Measurements from ENCODE around the gene CYTH3.
"Not testable (repeated sequence)": the region's sequence is repeated elsewhere in the genome, so short reads cannot be mapped to it uniquely, and the experiment has no call there.

CYTH3 gene

DNA sequence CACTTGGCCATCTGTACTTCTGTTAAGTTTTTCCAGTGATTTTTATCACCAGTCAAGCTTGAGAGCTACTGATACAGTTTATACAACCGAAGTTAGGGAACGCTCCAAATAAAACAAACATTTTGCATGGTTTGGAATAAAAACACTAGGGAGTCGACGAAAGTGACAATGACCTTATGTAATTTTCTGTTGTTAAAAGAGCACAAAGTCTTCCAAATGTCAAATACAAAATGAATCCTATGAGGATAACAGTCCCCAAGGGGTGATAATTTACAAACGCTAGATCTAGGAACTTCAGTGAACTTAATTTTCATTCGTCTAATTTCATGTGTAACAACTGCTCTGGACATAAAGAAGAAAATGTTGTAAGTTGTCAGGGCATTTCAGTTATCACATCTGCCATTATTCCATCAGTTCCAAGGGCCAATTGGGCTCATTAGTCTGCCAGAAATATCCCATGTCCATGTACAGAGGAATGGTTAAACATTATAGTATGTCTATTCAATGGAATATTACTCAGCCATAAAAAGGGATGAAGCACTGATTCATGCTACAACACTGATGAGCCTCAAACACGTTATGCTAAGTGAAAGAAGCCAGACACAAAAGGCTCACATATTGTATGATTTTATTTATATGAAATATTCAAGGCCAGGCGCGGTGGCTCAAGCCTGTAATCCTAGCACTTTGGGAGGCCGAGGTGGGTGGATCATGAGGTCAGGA lies 38.0 kb upstream of the CYTH3 start:
- TF ChIP-seq, protein P1, sequence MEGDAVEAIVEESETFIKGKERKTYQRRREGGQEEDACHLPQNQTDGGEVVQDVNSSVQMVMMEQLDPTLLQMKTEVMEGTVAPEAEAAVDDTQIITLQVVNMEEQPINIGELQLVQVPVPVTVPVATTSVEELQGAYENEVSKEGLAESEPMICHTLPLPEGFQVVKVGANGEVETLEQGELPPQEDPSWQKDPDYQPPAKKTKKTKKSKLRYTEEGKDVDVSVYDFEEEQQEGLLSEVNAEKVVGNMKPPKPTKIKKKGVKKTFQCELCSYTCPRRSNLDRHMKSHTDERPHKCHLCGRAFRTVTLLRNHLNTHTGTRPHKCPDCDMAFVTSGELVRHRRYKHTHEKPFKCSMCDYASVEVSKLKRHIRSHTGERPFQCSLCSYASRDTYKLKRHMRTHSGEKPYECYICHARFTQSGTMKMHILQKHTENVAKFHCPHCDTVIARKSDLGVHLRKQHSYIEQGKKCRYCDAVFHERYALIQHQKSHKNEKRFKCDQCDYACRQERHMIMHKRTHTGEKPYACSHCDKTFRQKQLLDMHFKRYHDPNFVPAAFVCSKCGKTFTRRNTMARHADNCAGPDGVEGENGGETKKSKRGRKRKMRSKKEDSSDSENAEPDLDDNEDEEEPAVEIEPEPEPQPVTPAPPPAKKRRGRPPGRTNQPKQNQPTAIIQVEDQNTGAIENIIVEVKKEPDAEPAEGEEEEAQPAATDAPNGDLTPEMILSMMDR (IDR thresholded peaks at IDR 0.05; ENCODE audit: insufficient read depth, low read length, missing control alignments) = no peak
- no peak overlapping the region for H3K4me3 ChIP-seq (ENCODE audit: low read depth, low read length)
- no peak for DNase-seq (ENCODE audit: low read depth, low spot score)
- POLR2A ChIA-PET = interaction anchor here (0.7 kb wide), 1 partner anchor 181 kb away, joined by 5 read pairs; no protein-coding TSS in a partner anchor
- CTCF ChIA-PET = interaction anchor here (1.8 kb wide), 1 partner anchor 150 kb away, joined by 4 read pairs; no protein-coding TSS in a partner anchor

DNA sequence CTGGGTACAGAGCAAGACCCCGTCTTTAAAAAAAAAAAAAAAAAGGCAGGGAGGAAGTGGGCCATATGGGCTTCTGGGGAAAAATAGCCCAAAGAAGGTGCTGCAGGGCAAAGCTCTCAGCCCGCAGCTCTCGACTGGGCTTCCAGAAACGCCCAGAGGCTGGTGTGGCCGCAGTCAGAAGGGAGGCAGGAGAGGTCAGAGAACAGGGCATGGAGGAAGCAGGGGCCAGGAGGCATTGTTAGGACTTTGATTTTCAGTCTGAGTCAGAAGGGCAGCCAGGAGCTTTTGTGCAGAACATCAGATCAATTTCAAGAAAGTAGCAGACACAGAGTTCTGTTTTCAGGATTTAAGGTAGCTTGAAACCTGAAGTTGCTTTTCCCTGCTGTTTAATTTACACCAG lies 35.3 kb upstream of the CYTH3 start:
- CTCF ChIA-PET = interaction anchor here (0.9 to 2.0 kb wide), 4 partner anchors 10 to 147 kb away, joined by 3 to 7 read pairs (median 5); no protein-coding TSS in a partner anchor
- POLR2A ChIA-PET = no interaction called here
- H3K4me3 ChIP-seq (ENCODE audit: low read depth, low read length) = no peak overlapping the region
- DNase-seq (ENCODE audit: low read depth, low spot score) = no peak
- TF ChIP-seq, protein P1 (IDR thresholded peaks at IDR 0.05; ENCODE audit: insufficient read depth, low read length, missing control alignments) = no peak

DNA sequence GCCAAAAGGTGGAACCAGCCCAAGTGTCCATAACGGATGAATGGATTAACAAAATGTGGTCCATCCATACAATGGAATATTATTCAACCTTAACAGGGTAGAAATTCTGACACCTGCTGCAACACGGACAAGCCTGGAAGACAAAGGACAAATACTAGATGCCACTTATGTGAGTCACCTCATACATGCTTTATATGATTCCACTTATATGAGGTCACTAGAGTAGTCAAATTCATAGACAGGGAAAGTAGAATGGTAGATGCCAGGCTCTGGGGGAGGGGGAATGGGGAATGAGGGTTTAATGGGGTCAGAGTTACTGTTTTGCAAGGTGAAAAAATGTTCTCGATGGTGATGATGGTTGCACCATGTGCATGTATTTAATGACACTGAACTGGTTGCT lies 34.0 kb upstream of the CYTH3 start:
- CTCF ChIA-PET = interaction anchor here (0.6 to 2.0 kb wide), 3 partner anchors 16 to 243 kb away, joined by 3 to 7 read pairs (median 4); no protein-coding TSS in a partner anchor
- POLR2A ChIA-PET = no interaction called here
- TF ChIP-seq, protein P1 (IDR thresholded peaks at IDR 0.05; ENCODE audit: insufficient read depth, low read length, missing control alignments) = no peak
- no peak for DNase-seq (ENCODE audit: low read depth, low spot score)
- H3K4me3 ChIP-seq (ENCODE audit: low read depth, low read length) = no peak overlapping the region

DNA sequence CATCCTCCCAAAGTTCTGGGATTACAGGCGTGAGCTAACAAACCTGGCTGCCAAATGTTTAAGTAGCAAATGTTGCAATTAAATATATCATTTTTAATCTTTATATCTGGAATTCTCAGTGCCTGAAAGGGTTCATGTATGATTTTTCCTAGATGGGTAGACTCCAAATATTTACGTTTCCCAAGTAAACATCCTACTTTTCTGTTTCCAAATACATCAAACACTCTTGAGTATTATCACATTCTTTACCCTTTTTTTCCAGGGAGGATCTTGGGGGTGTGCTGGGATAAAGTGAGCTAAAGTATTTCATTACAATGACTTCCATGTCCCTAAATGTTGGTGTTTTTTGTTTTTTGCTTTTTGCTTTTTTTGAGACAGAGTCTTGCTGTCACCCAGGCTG lies 32.9 kb upstream of the CYTH3 start:
- POLR2A ChIA-PET = no interaction called here
- CTCF ChIA-PET = interaction anchor here (0.8 to 1.4 kb wide), 2 partner anchors 18 to 47 kb away, joined by 3 to 4 read pairs; no protein-coding TSS in a partner anchor
- H3K4me3 ChIP-seq (ENCODE audit: low read depth, low read length) = no peak overlapping the region
- DNase-seq (ENCODE audit: low read depth, low spot score) = no peak
- TF ChIP-seq, protein P1 (IDR thresholded peaks at IDR 0.05; ENCODE audit: insufficient read depth, low read length, missing control alignments) = no peak

DNA sequence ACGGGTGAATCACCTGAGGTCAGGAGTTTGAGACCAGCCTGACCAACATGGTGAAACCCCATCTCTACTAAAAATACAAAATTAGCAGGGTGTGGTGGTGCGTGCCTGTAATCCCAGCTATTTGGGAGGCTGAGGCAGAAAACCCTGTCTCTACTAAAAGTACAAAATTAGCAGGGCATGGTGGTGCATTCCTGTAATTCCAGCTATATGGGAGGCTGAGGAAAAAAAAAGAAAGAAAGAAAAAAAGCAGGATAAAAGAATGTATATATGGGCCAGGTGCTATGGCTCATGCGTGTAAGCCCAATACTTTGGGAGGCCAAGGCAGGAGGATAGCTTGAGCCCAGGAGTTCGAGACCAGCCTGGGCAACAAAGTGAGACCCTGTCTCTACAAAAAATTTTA lies 29.0 kb upstream of the CYTH3 start:
- CTCF ChIA-PET; POLR2A ChIA-PET; DNase-seq (ENCODE audit: low read depth, low spot score); H3K4me3 ChIP-seq (ENCODE audit: low read depth, low read length): not testable (repeated sequence)

DNA sequence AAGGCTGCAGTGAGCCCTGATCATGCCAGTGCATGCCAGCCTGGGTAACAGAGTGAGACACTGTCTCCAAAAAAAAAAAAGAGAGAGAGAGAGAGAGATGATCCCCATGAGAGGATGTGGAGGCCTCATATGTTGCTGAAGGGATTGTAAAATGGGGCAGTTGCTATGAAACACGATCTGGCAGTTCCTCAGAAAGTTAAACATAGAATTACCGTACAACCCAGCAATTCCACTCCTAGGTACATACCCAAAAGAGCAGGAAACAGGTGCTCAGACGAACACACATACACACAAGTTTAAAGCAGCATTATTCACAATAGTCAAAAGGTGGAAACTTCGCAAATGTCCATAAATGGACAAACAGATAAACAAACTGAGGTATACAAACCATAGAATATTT lies 27.4 kb upstream of the CYTH3 start:
- ChIA-PET CTCF (no interaction called here), POLR2A (no interaction called here)
- no peak for DNase-seq (ENCODE audit: low read depth, low spot score)
- H3K4me3 ChIP-seq (ENCODE audit: low read depth, low read length) = no peak overlapping the region
- TF ChIP-seq, protein P1 (IDR thresholded peaks at IDR 0.05; ENCODE audit: insufficient read depth, low read length, missing control alignments) = no peak

DNA sequence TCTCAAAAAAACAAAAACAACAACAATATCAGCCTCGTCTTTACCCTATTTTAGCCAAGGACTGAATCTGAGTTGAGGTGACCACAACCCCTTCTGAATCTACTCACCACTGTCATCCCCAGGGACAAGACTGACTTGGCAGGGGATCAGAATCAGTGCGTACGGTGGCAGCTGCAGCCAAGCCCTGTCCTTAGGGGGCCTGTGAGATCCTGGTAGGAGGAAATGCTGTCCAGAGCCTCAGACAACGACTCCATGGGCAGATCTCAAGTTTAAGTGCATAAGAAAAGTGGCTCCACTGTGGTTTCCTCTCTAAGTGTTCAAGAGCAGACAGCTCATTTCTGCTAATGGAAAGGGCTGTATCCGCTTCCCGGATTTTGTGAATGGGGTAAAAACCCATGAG lies 22.4 kb upstream of the CYTH3 start:
- TF ChIP-seq, protein P1 (IDR thresholded peaks at IDR 0.05; ENCODE audit: insufficient read depth, low read length, missing control alignments) = no peak
- CTCF ChIA-PET = no interaction called here
- no peak overlapping the region for H3K4me3 ChIP-seq (ENCODE audit: low read depth, low read length)
- no peak for DNase-seq (ENCODE audit: low read depth, low spot score)
- POLR2A ChIA-PET = no interaction called here
